MG63 (cell line): ENCODE data around the gene ENTPD8. TPM values are rescaled to one million over a fixed set of nuclear protein-coding genes. Genes with fewer than 3 reads are reported as not detected.

Source experiments
- DNase-seq: peaks from one replicate; pipeline ENCODE4 v3.0.0-alpha.2; 2020
- H3K27me3 ChIP-seq: fragments of 250-450 bp; sonication (Bioruptor Pico); 2 replicates; pipeline ENCODE4 v1.5.1; 2020; ENCODE audit warnings: mild to moderate bottlenecking, moderate library complexity
- H3K36me3 ChIP-seq: fragments of 250-450 bp; sonication (Bioruptor Pico); 2 replicates; pipeline ENCODE4 v1.5.1; 2020; ENCODE audit warnings: mild to moderate bottlenecking, moderate library complexity
- H3K4me3 ChIP-seq: fragments of 250-450 bp; sonication (Bioruptor Pico); 2 replicates; pipeline ENCODE4 v1.5.1; 2020; ENCODE audit warnings: mild to moderate bottlenecking, moderate library complexity
- H3K9me3 ChIP-seq: fragments of 250-450 bp; sonication (Bioruptor Pico); 2 replicates; pipeline ENCODE4 v1.5.1; 2020; ENCODE audit warnings: mild to moderate bottlenecking, moderate library complexity
- total RNA-seq: library from RNA; depleted of rRNA; stranded (reverse); fragments of >200 nt; shearing (Covaris generic); gene quantifications from 2 replicates; pipeline ENCODE4 v1.2.3, GENCODE V29; 2014; ENCODE audit warnings: low replicate concordance

The ENTPD8 gene
- total RNA-seq, 1 experiment from 2014 or later = not detected

DNA sequence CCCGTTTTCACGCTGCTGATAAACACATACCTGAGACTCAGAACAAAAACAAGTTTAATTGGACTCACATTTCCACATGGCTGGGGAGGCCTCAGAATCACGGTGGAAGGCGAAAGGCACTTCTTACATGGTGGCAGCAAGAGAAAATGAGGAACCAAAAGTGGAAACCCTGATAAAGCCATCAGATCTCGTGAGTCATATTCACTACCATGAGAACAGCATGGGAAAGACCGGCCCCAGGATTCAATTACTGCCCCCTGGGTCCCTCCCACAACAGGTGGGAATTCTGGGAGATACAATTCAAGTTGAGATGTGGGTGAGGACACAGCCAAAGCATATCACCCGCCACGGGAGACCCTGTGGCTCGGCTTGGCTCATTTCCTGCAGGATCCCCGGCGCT lies 38.4 kb downstream of the ENTPD8 start:
- Histone ChIP-seq H3K36me3 (no peaks in the 10 kb centered on the region), H3K4me3 (no peak overlapping the region), H3K9me3 (no peaks in the 10 kb centered on the region), H3K27me3 (no peaks in the 10 kb centered on the region)
- DNase-seq = no peak

GRCh38 chr9:137398561-137399468 lies 42.3 kb downstream of the ENTPD8 start:
- H3K36me3 ChIP-seq = no peaks in the 10 kb centered on the region
- H3K4me3 ChIP-seq = no peak overlapping the region
- DNase-seq = no peak
- H3K9me3 ChIP-seq = no peaks in the 10 kb centered on the region
- no peaks in the 10 kb centered on the region for H3K27me3 ChIP-seq

DNA sequence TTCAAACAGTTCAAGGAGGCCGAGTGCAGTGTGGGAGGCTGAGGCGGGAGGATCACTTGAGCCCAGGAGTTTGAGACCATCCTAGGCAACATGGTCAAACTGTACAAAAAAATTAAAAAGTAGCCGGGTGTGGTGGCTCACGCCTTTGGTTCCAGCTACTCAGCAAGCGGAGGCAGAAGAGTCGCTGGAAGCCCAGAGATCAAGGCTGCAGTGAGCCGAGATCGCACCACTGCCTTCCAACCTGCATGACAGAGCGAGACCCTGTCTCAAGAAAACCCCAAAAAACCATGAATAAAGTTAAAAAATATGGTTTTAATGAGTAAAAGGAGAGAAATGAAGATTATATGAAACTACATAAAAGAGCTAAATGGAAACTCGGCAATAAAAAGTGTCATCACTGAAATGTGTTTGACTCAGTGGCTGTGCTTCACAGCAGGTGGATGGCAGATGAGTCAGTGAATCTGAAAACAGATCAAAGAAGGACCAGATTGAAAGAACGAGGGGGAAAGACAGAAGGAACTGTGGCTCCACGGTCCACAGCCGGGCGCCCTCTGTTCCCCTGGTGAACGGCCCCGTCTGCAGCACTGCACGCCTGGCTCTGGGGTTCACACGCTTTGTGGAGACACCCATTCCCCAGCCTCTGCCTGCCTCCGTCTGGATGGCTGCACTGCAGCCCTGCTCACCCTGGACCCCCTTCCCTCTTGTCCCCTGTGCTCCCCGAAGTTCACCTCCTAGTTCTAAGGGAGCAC lies 43.3 kb downstream of the ENTPD8 start:
- no peaks in the 10 kb centered on the region for H3K27me3 ChIP-seq
- H3K4me3 ChIP-seq = no peak overlapping the region
- H3K36me3 ChIP-seq = no peaks in the 10 kb centered on the region
- H3K9me3 ChIP-seq = no peaks in the 10 kb centered on the region
- no peak for DNase-seq

- H3K4me3 ChIP-seq = no peak overlapping the region
- no peaks in the 10 kb centered on the region for H3K36me3 ChIP-seq
- no peaks in the 10 kb centered on the region for H3K9me3 ChIP-seq
- DNase-seq = no peak
- H3K27me3 ChIP-seq = no peaks in the 10 kb centered on the region
These were observed 44.4 kb downstream of the ENTPD8 start for GRCh38 chr9:137396634-137397367.

- no peaks in the 10 kb centered on the region for H3K27me3 ChIP-seq
- H3K9me3 ChIP-seq = no peaks in the 10 kb centered on the region
- H3K4me3 ChIP-seq = no peak overlapping the region
- no peaks in the 10 kb centered on the region for H3K36me3 ChIP-seq
- DNase-seq = no peak
These were observed 44.9 kb downstream of the ENTPD8 start for GRCh38 chr9:137396227-137396626.

GRCh38 chr9:137395666-137396010 lies 45.5 kb downstream of the ENTPD8 start:
- H3K9me3 ChIP-seq = no peaks in the 10 kb centered on the region
- H3K36me3 ChIP-seq = no peaks in the 10 kb centered on the region
- no peaks in the 10 kb centered on the region for H3K27me3 ChIP-seq
- DNase-seq = no peak
- H3K4me3 ChIP-seq = no peak overlapping the region

GRCh38 chr9:137394866-137395665 lies 46.1 kb downstream of the ENTPD8 start:
- no peaks in the 10 kb centered on the region for H3K36me3 ChIP-seq
- no peaks in the 10 kb centered on the region for H3K9me3 ChIP-seq
- no peak for DNase-seq
- H3K27me3 ChIP-seq = no peaks in the 10 kb centered on the region
- H3K4me3 ChIP-seq = no peak overlapping the region

DNA sequence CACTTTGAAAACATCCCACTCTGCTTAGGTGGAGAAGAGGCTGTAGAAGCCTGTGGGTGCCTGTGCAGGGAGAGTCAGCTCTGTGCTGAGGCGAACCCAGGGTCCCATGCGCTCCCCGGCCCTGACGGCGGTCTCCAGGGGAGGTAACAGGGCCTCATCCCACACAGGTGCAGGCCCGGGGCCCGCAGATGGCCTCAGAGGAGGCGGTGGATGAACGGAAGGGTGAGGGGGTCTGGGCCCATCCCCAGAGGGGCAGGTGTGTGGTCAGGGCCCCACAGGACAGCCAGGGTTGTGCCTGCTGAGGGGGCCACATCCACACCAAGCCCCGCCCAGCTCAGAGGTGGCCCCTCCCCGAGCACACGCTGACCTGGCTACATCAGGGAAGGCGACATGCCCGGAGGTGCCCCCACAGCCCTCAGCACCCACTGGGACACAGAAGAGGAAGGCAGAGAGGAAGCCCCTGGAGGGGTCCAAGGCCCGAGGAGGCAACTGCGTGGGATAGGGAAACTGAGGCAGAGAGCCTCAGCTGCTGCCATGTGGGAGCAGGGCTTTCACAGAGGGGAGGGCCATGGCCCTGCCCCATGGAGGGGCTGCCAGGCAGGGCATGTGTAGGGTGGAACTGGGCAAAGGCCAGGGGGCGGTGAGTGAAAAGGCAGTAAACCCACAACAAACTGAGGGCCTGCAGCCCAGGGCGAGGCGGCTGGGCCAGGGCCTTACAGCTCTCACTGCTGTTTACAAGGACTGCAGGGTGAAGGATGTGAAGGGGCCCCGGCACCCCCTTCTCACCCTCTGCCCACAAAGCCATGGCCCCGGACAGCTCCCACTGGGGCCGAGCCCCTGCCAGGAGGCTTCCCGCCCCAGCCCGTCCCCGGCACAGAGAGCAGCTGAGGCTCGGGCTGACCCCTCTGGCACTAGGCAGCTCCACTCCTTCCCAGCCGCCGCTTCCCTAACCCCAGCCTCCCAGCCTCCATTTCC lies 47.7 kb downstream of the ENTPD8 start:
- Histone ChIP-seq H3K36me3 (no peaks in the 10 kb centered on the region), H3K4me3 (no peak overlapping the region), H3K9me3 (no peaks in the 10 kb centered on the region), H3K27me3 (no peaks in the 10 kb centered on the region)
- DNase-seq = no peak

- Histone ChIP-seq H3K9me3 (no peaks in the 10 kb centered on the region), H3K36me3 (no peaks in the 10 kb centered on the region), H3K27me3 (no peaks in the 10 kb centered on the region), H3K4me3 (no peak overlapping the region)
- DNase-seq = no peak
These were observed 48.7 kb downstream of the ENTPD8 start for GRCh38 chr9:137392232-137393007.

GRCh38 chr9:137391411-137391754 lies 49.8 kb downstream of the ENTPD8 start:
- Histone ChIP-seq H3K9me3 (no peaks in the 10 kb centered on the region), H3K27me3 (no peaks in the 10 kb centered on the region), H3K36me3 (no peaks in the 10 kb centered on the region)

DNA sequence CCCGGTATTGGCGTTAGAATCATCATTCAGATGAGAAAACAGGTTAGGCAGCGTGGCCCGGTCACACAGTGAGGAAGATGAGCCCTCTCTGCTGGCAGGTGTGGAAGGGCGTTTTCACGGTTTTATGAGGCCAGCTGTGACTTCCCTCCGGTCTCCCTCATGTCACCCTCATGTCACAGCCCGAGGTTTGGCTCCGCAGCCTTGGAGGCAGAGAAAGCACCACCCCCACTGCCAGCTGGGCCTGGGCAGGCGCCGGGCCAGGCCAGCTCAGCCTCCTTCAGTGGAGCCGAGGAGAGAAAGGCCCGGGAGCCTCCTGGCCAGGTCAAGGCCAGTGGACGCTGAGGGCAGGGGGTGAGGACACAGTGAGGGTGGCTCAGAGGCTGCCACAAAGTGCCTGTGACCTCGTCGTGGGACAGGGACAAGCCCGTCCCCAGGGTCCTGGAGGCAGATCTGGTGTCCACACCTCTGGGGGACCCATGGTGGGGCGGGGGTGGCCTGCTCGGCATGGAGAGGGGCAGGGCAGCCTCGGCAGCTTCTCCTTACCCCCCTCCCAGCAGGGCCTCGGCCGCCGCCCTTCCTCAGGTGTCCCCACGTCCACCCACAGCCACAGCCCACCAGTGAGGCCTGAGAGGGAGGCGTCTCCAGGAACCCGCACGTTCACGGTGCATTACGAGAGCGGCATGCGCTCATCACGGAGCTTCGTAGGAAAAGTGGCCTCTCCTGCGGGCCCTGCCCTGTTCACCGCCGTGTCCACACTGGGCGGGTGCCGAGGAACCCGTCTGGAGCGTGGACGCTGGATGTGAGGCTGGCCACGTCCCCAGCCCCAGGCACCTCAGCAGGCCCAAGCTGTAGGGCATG lies 50.4 kb downstream of the ENTPD8 start:
- no peak for DNase-seq
- Histone ChIP-seq H3K27me3 (no peaks in the 10 kb centered on the region), H3K36me3 (no peaks in the 10 kb centered on the region), H3K4me3 (no peak overlapping the region), H3K9me3 (no peaks in the 10 kb centered on the region)

More at GRCh38 chr9:137391411-137391754, 49.8 kb downstream of the ENTPD8 start:
- no peak for DNase-seq
- no peak overlapping the region for H3K4me3 ChIP-seq

GRCh38 chr9:137389428-137389746 lies 51.8 kb downstream of the ENTPD8 start:
- DNase-seq = no peak
- H3K9me3 ChIP-seq = no peaks in the 10 kb centered on the region

GRCh38 chr9:137388589-137389427 lies 52.3 kb downstream of the ENTPD8 start:
- Histone ChIP-seq H3K27me3 (no peaks in the 10 kb centered on the region), H3K9me3 (no peaks in the 10 kb centered on the region), H3K4me3 (no peak overlapping the region), H3K36me3 (no peaks in the 10 kb centered on the region)
- no peak for DNase-seq

More at GRCh38 chr9:137389428-137389746, 51.8 kb downstream of the ENTPD8 start:
- Histone ChIP-seq H3K36me3 (no peaks in the 10 kb centered on the region), H3K4me3 (no peak overlapping the region), H3K27me3 (no peaks in the 10 kb centered on the region)
